K562 (cell line): ENCODE data around the gene TEX52. TPM values are rescaled to one million over a fixed set of nuclear protein-coding genes. Genes with fewer than 3 reads are reported as not detected.
A peak's percentile ranks its signal among the peaks of the same experiment; 100 is the strongest.

Experiments
- ATAC-seq: fragments of 200-7000 bp; cut with Tn5 transposase; 3 replicates; pipeline ENCODE4 v1.9.1; 2020; ENCODE audit warnings: moderate library complexity
- BruUV-seq: library from RNA; stranded (reverse); fragments of 400-500 nt; replicated peaks from 2 replicates; lab custom pipeline; 2021; lab: Mats Ljungman, UMichigan
- CTCF ChIA-PET: fragments of 300-600 bp; formaldehyde crosslinking; extraction: SDS; loops from one replicate; lab custom pipeline; 2021; ENCODE audit warnings: low intra/inter-chr PET ratio; lab: Yijun Ruan, JAX
- POLR2A ChIA-PET: fragments of 300-600, 350-650 bp; sonication (Branson Sonifier 250); formaldehyde crosslinking; extraction: SDS; loops from one replicate; lab custom pipeline; 2021; ENCODE audit warnings: antibody characterized with exemption, inconsistent platforms; lab: Yijun Ruan, JAX
- DNase-seq, 4 experiments: peaks; one replicate each; pipeline versions ENCODE4 v3.0.0 to v3.0.0-alpha.2; 2011 to 2018; ENCODE audit warnings: low spot score in 3 of 4, mixed read lengths in 3 of 4; ENCODE audit errors: extremely low read depth in 1 of 4
- FAIRE-seq: peaks from 2 replicates; lab custom pipeline; 2011; peaks lifted over from hg19 to GRCh38; lab: Jason Lieb, UNC
- H2AFZ ChIP-seq: 2 replicates; pipeline ENCODE4 v1.6.0; 2011; ENCODE audit warnings: low read depth, low read length, control low read depth, inconsistent platforms
- H3K27ac ChIP-seq: fragments of 200-600 bp; 3 replicates; pipeline ENCODE4 v1.8.0; 2011; ENCODE audit warnings: low read depth, mild to moderate bottlenecking, control low read depth, inconsistent platforms, low read length, moderate library complexity, mixed read lengths; ENCODE audit errors: extremely low read depth
- H3K27me3 ChIP-seq, 2 experiments: fragments of 300-600 bp in 1 of 2; 2 replicates in 1 of 2; 3 replicates in 1 of 2; pipeline versions ENCODE4 v1.6.0 to v1.8.0; 2011; ENCODE audit warnings: inconsistent platforms in 2 of 2, low read length in 2 of 2, mild to moderate bottlenecking in 1 of 2, mixed read lengths in 1 of 2, moderate library complexity in 1 of 2; ENCODE audit not compliant: control insufficient read depth in 2 of 2, insufficient read depth in 2 of 2
- H3K36me3 ChIP-seq: fragments of 300-600 bp; 3 replicates; pipeline ENCODE4 v1.8.0; 2011; ENCODE audit warnings: mild to moderate bottlenecking, low read length, inconsistent platforms; ENCODE audit not compliant: control insufficient read depth, insufficient read depth
- H3K4me1 ChIP-seq, 2 experiments: fragments of 200-600 bp in 1 of 2; replicated peaks in 1 of 2; 2 replicates in 1 of 2; 3 replicates in 1 of 2; pipeline versions ENCODE4 v1.5.1 to v1.8.0; 2011; ENCODE audit warnings: inconsistent platforms in 2 of 2, low read length in 2 of 2, mild to moderate bottlenecking in 1 of 2, mixed read lengths in 1 of 2, moderate library complexity in 1 of 2; ENCODE audit not compliant: control insufficient read depth in 2 of 2, insufficient read depth in 2 of 2
- H3K4me2 ChIP-seq: 2 replicates; pipeline ENCODE4 v1.6.1; 2011; ENCODE audit warnings: low read length, control low read depth, inconsistent platforms, mixed read lengths; ENCODE audit not compliant: insufficient read depth
- H3K4me3 ChIP-seq: fragments of 200-600 bp; sonication (generic), shearing (Covaris generic); 2 replicates; pipeline ENCODE4 v1.5.1; 2016; ENCODE audit warnings: control low read depth, inconsistent platforms
- H3K79me2 ChIP-seq: fragments of 200-600 bp; 3 replicates; pipeline ENCODE4 v1.8.0; 2011; ENCODE audit warnings: low read length, inconsistent platforms; ENCODE audit not compliant: control insufficient read depth, insufficient read depth
- H3K9ac ChIP-seq, 2 experiments: 2 replicates each; pipeline versions ENCODE4 v1.6.0 to v1.6.1; 2011; ENCODE audit warnings: low read depth in 2 of 2, low read length in 2 of 2, control low read depth in 1 of 2, inconsistent platforms in 1 of 2, mild to moderate bottlenecking in 1 of 2, mixed read lengths in 1 of 2; ENCODE audit not compliant: insufficient read depth in 1 of 2
- H3K9me1 ChIP-seq: one replicate; pipeline ENCODE4 v1.6.0; 2011; ENCODE audit warnings: inconsistent platforms, mild to moderate bottlenecking, low read length, moderate library complexity; ENCODE audit not compliant: control insufficient read depth, insufficient read depth
- H3K9me3 ChIP-seq: replicated peaks from 2 replicates; pipeline ENCODE4 v1.5.1; 2011; ENCODE audit warnings: low read depth, low read length, inconsistent platforms; ENCODE audit not compliant: control insufficient read depth, insufficient read depth
- H4K20me1 ChIP-seq: replicated peaks from 2 replicates; pipeline ENCODE4 v1.6.1; 2011; ENCODE audit warnings: low read length, inconsistent platforms, mixed read lengths; ENCODE audit not compliant: control insufficient read depth, insufficient read depth
- ARID1B ChIP-seq: fragments of 450-650 bp; IDR thresholded peaks from 2 replicates; pipeline ENCODE4 v1.6.1; 2016; ENCODE audit warnings: antibody characterized with exemption, mild to moderate bottlenecking, inconsistent platforms
- BCOR ChIP-seq: fragments of 450-650 bp; IDR thresholded peaks from 2 replicates; pipeline ENCODE4 v1.6.1; 2016
- CBFA2T3 ChIP-seq: fragments of 450-650 bp; IDR thresholded peaks from 2 replicates; pipeline ENCODE4 v1.6.1; 2017
- HNRNPH1 ChIP-seq: fragments of 200-400 bp; formaldehyde crosslinking; optimal IDR thresholded peaks from 2 replicates; pipeline ENCODE3; 2017; ENCODE audit warnings: low read depth, mild to moderate bottlenecking, low read length, moderate library complexity
- NFXL1 ChIP-seq: fragments of 450-650 bp; formaldehyde crosslinking; IDR thresholded peaks from 2 replicates; pipeline ENCODE4 v1.4.0; 2021; ENCODE audit warnings: mild to moderate bottlenecking
- STAT5A ChIP-seq: IDR thresholded peaks from 2 replicates; pipeline ENCODE4 v1.6.1; 2012; ENCODE audit warnings: low read length, inconsistent platforms, borderline replicate concordance
- TCF3 ChIP-seq: sonication (generic); formaldehyde crosslinking; IDR thresholded peaks from 2 replicates; pipeline ENCODE4 v1.4.0; 2020; ENCODE audit warnings: mild to moderate bottlenecking, missing genetic modification reagents
- ZKSCAN8 ChIP-seq: fragments of 200-800 bp; sonication (Bioruptor generic); IDR thresholded peaks from 2 replicates; pipeline ENCODE4 v1.6.1; 2016; ENCODE audit warnings: missing genetic modification characterization, missing compliant biosample characterization
- ZNF778 ChIP-seq: fragments of 450-650 bp; formaldehyde crosslinking; IDR thresholded peaks from 2 replicates; pipeline ENCODE4 v1.4.0; 2020; ENCODE audit warnings: mild to moderate bottlenecking, moderate library complexity
- ZZZ3 ChIP-seq: fragments of 450-650 bp; IDR thresholded peaks from 2 replicates; pipeline ENCODE4 v1.6.1; 2016; ENCODE audit warnings: antibody characterized with exemption, mild to moderate bottlenecking, moderate library complexity
- WGBS: fragments of 100-300 bp; shearing (Covaris generic); methylation state at CpG from one replicate; pipeline ENCODE4 v1.1.6; 2016; ENCODE audit warnings: low coverage, mixed read lengths; ENCODE audit not compliant: insufficient coverage; ENCODE audit errors: missing lambda C conversion rate; 5-methylcytosine and 5-hydroxymethylcytosine counted together
- in situ Hi-C: fragments of 300-500 bp; cut with MboI; formaldehyde crosslinking; loops from 4 replicates; pipeline ENCODE4 v1.15.0; 2018; ENCODE audit warnings: inconsistent platforms, mixed read lengths
- intact Hi-C: fragments of 100-400 bp; cut with micrococcal nuclease; formaldehyde crosslinking; loops from 2 replicates; pipeline ENCODE4 v1.14.2; 2022
- polyA plus RNA-seq, 8 experiments: library from polyadenylated mRNA; depleted of rRNA in 4 of 8; stranded (reverse) in 5 of 8; unstranded in 3 of 8; fragments of >200 nt; fragmentation: Nextera tagmentation in 2 of 8; fragmentation: Illumina TruSeq in 1 of 8; extraction: Ambion mirVana in 2 of 8; extraction: Trizol in 1 of 8; gene quantifications; 2 replicates each; pipeline versions ENCODE4 v1.2.1 to v1.2.3, GENCODE V29; 2011 to 2014; ENCODE audit warnings: inconsistent platforms in 1 of 8, missing spikeins in 1 of 8
- total RNA-seq, 7 experiments: library from RNA; depleted of rRNA in 6 of 7; stranded (reverse); fragments of >200 nt in 6 of 7; fragmentation: Illumina TruSeq in 2 of 7; extraction: Trizol in 2 of 7; gene quantifications; 2 replicates each; pipeline versions ENCODE4 v1.2.1 to v1.2.3, GENCODE V29; 2011 to 2021; ENCODE audit warnings: low replicate concordance in 1 of 7
- TF ChIP-seq, protein P1 (sequence below): fragments of 250-450 bp; sonication (Bioruptor Pico); IDR thresholded peaks from 2 replicates; pipeline ENCODE4 v1.4.0; 2020; ENCODE audit warnings: borderline replicate concordance

The TEX52 gene
- total and polyA plus RNA-seq, 9 of the 15 experiments (the other 6 are each of a cell fraction or from before 2014, with no cell fraction given) = not detected

DNA sequence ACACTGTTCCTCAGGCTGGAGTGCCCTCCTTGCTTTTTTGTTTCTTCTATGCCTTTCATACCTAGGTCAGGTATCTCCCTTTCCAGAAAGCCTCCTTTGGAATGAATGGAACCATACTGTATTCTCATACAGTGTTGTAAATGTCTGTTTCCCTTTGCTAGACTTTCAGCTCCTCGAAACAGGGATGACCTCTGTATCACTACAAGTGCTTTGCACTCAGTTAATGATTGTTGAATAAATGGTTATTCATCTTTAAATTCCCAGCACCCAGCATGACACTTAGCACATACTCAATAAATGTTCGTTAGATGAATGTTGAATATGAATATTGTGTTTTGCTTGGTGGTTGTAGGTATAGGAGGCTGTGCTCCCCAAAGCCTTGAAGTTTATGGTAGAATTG, 28.0 kb upstream of the TEX52 start (continued):
- TF ChIP-seq, protein P1, sequence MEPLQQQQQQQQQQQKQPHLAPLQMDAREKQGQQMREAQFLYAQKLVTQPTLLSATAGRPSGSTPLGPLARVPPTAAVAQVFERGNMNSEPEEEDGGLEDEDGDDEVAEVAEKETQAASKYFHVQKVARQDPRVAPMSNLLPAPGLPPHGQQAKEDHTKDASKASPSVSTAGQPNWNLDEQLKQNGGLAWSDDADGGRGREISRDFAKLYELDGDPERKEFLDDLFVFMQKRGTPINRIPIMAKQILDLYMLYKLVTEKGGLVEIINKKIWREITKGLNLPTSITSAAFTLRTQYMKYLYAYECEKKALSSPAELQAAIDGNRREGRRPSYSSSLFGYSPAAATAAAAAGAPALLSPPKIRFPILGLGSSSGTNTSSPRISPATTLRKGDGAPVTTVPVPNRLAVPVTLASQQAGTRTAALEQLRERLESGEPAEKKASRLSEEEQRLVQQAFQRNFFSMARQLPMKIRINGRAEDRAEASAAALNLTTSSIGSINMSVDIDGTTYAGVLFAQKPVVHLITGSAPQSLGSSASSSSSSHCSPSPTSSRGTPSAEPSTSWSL (CRISPR knock-in tag) = no peak
- no peak for TF ChIP-seq TCF3 (CRISPR knock-in tag)

DNA sequence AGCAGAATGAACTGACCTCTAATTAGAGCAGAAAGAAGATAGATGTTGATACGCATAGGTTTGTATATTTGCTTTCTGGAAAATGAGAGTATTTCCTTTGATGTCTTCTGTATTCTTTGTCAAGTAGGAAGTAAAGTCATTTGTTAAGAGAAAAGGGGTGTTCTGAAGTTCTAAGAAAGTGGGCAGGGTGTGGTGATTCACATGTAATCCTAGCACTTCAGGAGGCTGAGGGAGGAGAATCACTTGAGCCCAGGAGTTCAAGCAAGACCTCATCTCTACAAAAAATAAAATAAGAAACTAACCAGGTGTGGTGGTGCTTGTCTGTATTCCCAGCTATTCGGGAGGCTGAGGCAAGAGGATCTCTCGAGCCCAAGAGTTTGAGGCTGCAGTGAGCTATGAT, 23.0 kb upstream of the TEX52 start:
- Histone ChIP-seq H3K27me3 (no peaks in the 10 kb centered on the region), H3K9me1 (no peaks in the 10 kb centered on the region), H3K4me2 (no peak overlapping the region), H2AFZ (no peak overlapping the region), H3K9ac (no peak overlapping the region), H3K36me3 (peaks cover 2% of the 10 kb centered on the region; the same call in 2 of the 3 replicates), H3K4me1 (peaks cover 7 to 12% of the 10 kb centered on the region in 2 experiments; a peak in 4 of 5 replicates), H3K27ac (no peak overlapping the region), H3K9me3 (no peaks in the 10 kb centered on the region), H3K79me2 (peaks cover 51% of the 10 kb centered on the region), H3K4me3 (no peak overlapping the region), H4K20me1 (no peaks in the 10 kb centered on the region)
- no TSS peak for BruUV-seq
- FAIRE-seq = no peak
- peak in 1 of 4 experiments; percentile 47 for DNase-seq
- intact Hi-C loops (no loop called here), in situ Hi-C loops (loop anchor here (10.0 kb wide), 1 partner anchor 155 kb away; no protein-coding TSS in a partner anchor)
- CTCF ChIA-PET = no interaction called here
- 0 out of 2 replicates have a peak, but pooled peaks have one; percentile 25 for TF ChIP-seq TCF3 (CRISPR knock-in tag)
- TF ChIP-seq ZNF778 (CRISPR knock-in tag) = no peak
- TF ChIP-seq ARID1B = peak; percentile 16; the same call in 1 of the 2 replicates
- TF ChIP-seq BCOR = no peak
- TF ChIP-seq ZKSCAN8 (CRISPR knock-in tag) = no peak
- peak; percentile 37; the same call in 1 of the 2 replicates for TF ChIP-seq STAT5A
- TF ChIP-seq NFXL1 (CRISPR knock-in tag) = no peak
- TF ChIP-seq HNRNPH1 = no peak
- 0 out of 2 replicates have a peak, but pooled peaks have one; percentile 19 for TF ChIP-seq CBFA2T3
- no peak for TF ChIP-seq ZZZ3
- POLR2A ChIA-PET = interaction anchor here (2.3 kb wide), 1 partner anchor 11 kb away, joined by 13 read pairs; the partner anchor contains the start of gene TULP3
- 62% methylated on average over 3 of the region's 3 CpGs for WGBS
- no peak for ATAC-seq
